ENCODE data around the gene BRINP2.

BRINP2 gene

GRCh38 chr1:177170756-177171535, at the start of gene BRINP2:
BRINP2 (plus strand) TSS chr1:177170958; CDS start chr1:177229877, 58,919 bp downstream.
- DNase-seq, result no peak

GRCh38 chr1:177122461-177123251, 48.1 kb upstream of the BRINP2 start:
- no peak for DNase-seq

- DNase-seq, result no peak
Measured at GRCh38 chr1:177124577-177125278, 46.0 kb upstream of the BRINP2 start.

DNA sequence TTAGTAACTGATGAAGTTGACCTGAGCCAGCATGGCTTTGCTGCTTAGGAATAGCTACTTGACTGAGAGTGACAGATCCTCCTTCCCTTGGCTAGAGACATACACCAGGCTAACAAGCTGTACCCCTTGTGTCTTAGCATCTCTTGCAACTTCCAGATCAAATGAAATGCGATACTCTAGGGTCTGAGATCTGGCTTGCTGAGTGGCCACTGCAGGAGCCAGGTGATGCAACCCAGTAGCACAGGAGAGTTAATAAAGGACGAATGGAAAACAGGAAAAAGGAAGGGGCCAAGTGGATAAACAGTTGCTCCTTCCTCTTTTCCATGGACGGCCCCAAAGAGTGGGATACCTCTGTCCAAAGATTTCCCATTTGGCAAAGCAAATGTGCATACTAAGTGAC, 44.5 kb upstream of the BRINP2 start:
- DNase-seq, result no peak

DNA sequence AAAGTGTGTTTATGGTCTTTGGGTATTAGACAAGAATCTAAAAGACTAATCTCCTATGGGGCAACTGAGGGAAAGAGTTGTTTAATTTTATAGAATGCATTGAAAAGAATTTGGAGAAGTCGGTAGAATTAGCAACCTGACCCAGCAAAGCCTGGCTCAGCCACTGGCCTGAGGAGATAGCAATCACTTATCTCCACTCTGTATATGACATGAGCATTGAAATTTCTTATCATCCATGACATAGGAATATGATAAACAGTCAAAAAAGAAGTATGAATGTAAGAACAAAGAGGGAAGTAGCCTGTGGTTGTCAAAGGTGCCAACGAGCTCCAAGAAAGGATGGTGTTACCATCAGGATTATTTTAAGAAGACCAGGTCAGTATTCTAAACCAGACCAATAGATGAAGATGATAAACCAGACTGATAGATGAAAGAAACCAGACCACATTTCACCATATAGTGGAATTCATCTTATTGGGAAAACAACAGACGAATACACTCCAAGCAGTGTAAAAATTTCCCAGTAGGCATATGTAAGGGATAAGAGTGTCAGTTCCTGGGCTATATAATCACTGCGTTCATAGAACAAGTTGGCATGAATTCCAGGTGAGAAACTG, 42.0 kb upstream of the BRINP2 start:
- no peak for DNase-seq

GRCh38 chr1:177130451-177130945, 40.3 kb upstream of the BRINP2 start:
- no peak for DNase-seq

DNA sequence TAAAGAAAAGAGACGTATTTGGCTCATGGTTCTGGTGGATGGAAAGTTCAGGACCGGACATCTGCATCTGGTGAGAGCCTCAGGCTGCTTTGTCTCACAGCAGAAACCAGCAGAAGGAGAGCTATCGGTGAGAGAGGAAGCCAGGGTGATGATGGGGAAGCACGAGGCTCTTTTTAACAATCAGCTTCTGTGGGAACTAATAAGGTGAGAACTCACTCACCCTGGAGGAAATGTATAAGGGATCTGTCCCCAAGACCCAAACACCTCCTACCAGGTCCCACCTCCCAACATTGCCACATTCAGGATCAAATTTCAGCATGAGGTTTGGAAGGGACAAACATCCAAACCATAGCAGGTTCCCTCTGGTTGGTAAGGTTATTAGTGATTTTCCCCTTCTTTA, 39.0 kb upstream of the BRINP2 start:
- DNase-seq, result no peak

DNA sequence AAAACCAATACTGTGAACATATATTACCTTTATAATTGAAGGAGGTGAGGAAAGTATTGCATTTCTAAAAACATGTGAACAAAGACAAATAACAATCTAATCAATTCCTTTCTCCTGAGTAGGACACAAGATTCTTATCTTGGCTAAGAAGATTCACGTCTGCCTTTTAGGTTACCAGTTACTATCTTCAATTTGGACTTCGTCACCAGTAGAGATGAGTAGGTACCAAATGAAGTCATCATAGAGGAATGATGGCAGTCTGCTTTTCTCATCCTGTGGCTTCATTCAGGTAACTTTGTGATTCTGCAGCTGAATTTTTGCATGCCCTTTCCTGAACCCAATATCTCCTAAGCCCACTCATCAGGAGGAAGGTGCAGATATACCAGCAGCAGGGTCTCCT, 38.6 kb upstream of the BRINP2 start:
- no peak for DNase-seq

DNA sequence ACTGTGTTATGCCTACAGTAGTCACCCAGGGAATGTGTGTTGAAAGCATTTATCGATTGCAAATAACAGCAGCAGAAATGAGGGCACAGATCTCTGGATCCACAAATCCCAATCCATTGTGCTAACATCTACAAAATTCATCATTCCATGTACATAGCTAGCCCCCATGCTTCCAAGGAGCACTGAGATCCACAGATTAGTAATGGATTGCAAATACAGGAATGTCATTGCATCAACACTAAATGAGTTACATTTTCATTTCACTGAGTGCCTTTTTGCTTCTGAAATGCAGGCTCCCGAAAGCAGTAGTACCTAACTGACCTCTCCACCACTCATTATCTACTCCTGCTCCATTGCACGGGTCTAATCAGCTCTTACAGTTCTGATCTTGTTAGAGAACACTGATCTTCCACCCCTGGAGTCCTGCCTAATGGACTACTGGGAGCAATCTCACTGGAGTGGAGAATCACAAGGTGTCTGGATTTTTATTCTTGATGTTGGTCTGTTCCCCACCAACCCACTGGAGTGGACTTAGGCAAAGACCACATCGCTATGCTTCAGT, 36.7 kb upstream of the BRINP2 start:
- no peak for DNase-seq

DNA sequence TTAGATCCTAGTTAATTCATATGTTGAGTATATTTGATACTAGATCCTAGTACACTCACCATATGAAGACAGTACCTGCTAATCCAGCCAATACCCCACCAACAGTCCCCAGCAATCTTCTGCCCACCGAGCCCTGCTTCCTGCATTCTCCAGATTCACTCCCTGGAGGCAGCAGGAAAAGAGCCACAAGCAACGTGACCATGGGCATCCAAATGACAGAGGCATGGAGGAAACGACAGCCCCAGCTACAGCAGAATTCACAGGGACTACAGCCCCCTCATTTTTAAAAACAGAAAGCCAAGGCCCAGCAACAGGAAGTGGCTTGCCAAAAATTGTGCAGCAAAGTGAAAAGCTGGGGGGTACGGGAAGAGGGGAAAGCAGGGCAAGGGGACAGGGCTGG, 35.5 kb upstream of the BRINP2 start:
- DNase-seq, result no peak

- DNase-seq, result no peak
Measured at GRCh38 chr1:177137814-177138213, 32.9 kb upstream of the BRINP2 start.

- DNase-seq, result no peak
Measured at GRCh38 chr1:177138347-177138746, 32.4 kb upstream of the BRINP2 start.

DNA sequence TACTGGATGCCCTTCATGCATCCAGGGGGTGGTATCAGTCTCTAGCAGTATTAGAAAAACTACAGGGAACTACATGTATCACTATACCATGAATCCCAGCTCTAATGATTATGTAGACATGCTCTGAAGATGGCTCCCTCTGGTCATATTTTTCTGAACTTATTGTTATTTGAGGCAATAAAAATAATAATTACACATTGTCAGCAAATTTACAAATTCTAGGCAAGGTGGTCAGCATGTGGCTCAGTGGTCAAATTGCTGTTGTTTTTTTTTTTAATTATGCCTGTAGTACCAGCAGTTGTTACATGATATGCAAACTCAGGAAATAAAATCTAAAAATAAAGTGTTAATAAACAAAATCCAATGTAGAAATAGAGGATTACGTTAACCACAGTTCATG, 28.7 kb upstream of the BRINP2 start:
- no peak for DNase-seq

GRCh38 chr1:177142791-177143271, 27.9 kb upstream of the BRINP2 start:
- DNase-seq, result no peak

DNA sequence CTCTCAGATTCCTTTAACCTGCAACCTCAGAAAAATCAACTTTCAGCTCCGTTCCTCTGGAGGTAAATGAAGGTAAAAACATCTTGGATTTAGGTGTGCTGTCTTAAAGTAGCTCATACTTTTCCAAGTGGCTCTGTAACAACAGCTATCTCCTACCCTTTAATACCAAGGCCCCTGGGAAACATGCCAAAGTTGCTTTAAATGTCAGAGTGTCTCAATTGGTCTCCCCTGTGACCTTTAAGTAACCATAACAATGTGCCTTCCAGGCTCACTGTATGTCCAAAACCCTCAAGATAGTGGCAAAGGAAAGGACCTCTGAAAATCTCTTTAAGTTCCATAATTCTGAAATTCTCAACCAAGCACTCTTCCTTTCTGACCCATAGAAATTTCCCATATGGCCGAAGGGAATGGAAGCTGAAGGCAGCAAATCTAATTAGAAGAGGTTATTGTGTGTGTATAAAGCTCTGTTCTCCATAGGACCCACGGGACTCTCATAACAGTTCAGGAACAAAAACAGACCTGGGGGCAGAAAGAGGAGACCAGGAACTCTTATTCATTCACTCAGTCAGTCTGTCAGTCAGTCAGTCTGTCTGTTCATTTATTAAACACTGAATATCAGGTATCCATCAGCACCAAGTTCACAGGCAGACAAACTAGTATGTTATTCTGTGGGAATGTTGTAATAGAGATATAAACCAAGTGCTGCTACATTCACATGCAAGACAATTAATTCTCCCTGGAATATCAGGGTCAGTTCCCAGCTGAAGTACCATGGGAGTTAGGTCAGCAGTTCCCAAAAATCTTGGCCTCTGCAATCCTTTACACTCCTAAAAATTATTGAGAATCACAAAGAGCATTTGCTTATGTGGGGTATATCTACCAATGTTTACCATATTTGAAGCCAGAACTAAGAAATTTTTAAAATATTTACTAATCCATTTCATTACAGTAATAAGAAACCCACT, 25.4 kb upstream of the BRINP2 start:
- DNase-seq, result no peak

DNA sequence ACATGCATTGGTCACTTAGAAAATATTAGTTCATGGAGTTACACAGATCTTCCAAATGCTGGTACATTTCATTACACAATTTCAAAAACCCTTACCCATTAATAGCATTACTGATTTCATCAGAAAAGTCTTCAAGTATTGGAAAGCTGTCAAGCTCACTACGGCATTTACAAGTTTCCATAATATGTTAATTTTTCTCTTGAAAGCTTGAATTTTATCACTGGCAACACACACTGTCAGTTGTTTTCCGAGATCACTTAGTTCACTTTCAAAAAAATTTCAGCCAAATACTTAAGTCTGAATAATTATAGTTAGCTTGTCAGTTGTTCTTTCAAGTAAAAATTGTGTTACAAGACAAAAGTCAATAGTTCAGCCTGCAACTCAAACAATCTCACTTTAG, 24.3 kb upstream of the BRINP2 start:
- DNase-seq, result no peak

DNA sequence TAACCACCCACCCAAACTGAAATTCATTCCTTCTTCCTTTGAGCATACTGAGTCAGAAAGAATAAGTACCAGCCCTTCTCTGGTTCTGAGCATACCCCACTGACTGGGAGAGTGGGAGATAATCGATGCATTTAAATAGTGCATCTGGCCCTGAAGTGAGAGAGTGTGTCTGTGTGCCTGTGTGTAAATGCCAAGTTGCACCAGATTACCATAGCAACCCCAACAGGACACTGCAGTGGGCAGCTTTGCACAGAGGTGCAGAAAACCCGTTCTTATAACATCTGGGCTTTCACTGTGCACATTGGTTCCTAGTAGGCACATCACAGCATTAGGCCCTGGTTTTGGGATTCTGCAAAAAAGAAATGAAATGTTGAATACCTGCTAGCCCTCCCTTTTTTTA, 8.5 kb upstream of the BRINP2 start:
- no peak for DNase-seq

DNA sequence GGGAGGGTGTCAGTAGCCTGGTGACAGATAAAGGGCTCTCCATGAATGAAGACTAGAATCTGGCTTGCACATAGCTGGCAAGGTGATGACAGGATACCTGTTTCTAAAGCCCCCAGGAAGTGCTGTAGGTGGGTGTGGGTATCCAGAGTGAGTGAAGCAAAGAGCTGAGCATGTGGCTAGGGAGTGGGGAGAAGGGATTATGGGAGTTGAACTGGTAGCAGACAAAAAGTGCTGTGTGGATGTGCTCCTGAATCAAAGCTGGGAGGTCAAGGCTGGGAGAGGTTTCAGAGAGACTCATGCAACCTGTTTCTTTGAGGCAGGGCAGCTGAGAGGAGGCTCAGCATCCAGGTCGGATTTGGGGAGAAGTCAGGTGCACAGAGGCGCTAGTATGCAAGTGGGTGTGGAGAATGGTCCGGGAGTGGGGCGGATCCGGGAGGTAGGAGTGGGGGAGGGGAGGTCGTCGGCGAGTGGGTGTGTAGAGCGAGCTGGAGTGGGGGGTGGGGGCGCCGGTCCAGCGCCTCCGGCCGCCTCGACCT, 6.8 kb upstream of the BRINP2 start:
- no peak for DNase-seq

DNA sequence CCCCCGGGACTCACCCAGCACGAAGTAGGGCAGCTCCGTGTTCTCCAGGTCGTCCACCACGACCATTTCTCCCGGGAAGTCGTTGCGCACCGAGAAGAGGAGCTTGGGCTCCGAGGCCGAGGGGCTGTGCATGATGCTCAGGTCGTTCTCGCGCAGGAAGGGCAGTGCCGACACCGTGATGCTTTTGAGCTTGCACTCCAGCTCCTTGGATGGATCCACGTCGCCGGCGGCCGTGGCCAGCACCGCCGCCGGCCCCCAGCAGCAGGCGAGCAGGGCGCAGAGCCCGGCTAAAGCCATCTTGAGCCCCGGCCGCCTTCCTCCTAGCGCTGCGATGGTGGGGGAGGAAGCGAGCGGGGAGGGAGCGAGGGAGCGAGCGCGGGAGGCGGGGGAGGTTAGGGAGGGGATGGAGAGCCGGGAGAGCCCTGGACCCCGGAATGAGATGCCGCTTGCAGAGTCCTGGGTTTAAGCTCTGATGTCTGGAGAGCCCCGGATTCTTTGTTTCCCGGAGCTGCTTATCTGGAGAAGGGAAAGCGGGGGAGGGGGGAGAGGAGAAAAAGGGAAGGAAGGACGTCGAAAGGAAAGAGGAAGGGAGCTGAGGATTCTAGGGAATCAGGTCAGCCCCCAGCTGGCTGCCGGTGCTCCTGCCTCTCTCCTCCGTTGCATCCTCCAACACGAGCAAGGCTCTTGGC, 6.2 kb upstream of the BRINP2 start, which contains the start of gene ASTN1:
TSS of gene ASTN1 (minus strand) at position 333 of the 689 bp plus-strand sequence. CDS start at position 297, 36 bp downstream.
- DNase-seq, result no peak

DNA sequence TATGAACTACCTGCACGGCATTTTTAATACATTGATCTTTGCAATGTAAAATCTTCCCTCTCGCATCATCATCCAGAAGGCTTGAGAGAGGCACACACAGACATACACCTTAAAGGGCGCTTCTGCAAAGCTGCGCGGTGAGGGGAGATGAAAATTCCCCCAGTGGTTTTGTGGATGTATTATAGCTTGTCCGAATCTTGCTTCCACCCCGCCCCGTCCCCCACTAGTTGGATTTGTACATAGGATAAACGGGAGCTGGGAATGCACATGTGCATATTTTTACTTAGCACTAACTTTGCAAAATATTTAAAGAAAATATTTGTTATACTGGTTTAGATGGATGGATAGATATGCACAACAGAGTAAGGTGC, 5.7 kb upstream of the BRINP2 start:
- DNase-seq, result no peak
